Fibroblast of gingiva (primary cell): ENCODE results near the gene ATP6V0A1.
"Not testable (repeated sequence)": the region's sequence is repeated elsewhere in the genome, so short reads cannot be mapped to it uniquely, and the experiment has no call there.

Source experiments
- DNase-seq: peaks from one replicate; pipeline ENCODE4 v3.0.0-alpha.2; 2011; ENCODE audit warnings: low read depth

Gene ATP6V0A1

DNA sequence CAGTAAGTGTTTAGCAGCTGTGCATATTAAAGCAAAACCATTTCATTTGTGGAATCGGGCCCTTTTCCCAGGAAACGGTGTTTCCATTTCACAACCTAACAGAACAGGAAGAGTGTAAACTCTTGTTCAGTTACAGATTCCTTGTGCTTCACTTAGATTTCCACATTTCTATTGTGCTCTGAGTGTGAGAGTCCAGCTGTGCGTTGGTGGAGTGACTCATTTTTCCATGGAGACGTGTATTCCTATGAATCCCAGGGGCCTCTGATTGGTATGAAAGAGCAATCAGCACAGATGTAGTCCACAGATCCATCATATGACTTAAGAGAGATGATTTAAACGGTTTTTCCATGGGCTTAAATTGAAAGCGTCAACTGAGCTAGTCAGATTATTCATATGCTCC, 22.3 kb upstream of the ATP6V0A1 start:
- DNase-seq = peak; percentile 98

- DNase-seq = no peak
Measured at GRCh38 chr17:42438600-42439567, 19.8 kb upstream of the ATP6V0A1 start.

DNA sequence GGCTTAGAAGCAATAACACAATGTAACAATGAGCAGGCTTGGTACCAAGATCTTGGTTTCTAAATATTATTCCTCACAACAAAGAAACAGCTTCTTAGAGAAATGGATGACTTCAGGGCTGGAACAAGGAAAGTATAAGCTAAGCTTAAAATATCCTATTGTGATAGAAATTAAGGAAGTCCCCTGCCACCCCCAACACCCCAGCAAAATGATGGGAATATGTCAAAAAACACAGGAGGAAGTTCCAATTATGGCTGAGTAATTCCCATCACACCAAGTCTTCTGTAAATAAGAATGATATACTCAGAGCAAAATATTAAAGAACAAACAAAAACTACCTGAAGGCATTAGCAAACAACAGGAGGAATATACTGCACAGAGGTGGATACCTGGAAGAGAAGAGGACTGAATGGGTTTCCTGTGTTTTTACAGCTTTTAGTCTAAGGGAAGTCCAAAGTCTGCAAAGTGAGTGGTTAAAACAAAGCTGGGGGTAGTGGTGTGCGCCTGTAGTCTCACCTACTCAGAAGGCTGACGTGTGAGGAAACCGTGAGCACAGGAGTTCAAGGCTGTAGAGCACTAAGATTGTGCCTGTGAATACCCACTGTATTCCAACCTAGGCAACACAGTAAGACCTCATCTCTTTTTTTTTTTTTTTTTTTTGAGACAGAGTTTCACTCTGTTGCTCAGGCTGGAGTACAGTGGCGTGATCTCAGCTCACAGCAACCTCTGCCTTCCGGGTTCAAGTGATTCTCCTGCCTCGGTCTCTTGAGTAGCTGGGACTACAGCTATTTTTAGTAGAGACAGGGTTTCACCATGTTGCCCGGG, 17.1 kb upstream of the ATP6V0A1 start:
- no peak for DNase-seq

GRCh38 chr17:42442196-42442565, 16.5 kb upstream of the ATP6V0A1 start:
- no peak for DNase-seq

- DNase-seq = not testable (repeated sequence)
Measured at GRCh38 chr17:42449176-42449575, 9.5 kb upstream of the ATP6V0A1 start.

GRCh38 chr17:42449838-42450237, 8.8 kb upstream of the ATP6V0A1 start:
- DNase-seq = not testable (repeated sequence)

GRCh38 chr17:42451270-42451669, 7.4 kb upstream of the ATP6V0A1 start:
- not testable (repeated sequence) for DNase-seq

DNA sequence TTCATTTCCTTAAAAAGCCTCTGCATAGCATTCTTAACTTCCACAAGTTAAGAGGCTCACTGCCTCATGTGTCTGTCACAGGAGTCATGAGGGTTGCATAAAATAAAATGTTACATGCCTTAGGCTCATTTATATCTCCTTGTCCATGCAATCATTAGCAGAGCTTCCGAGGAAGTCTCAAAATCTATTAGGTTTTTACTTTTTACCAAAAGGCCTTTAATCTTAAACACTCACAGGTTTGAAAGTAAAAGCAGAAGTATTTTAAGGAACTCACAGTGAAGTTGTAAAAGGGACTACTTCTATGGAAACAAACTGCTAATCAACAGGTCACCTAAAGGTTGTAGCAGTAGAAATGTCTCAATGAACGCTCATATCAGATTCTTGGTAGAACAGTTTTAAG, 5.2 kb upstream of the ATP6V0A1 start:
- no peak for DNase-seq

DNA sequence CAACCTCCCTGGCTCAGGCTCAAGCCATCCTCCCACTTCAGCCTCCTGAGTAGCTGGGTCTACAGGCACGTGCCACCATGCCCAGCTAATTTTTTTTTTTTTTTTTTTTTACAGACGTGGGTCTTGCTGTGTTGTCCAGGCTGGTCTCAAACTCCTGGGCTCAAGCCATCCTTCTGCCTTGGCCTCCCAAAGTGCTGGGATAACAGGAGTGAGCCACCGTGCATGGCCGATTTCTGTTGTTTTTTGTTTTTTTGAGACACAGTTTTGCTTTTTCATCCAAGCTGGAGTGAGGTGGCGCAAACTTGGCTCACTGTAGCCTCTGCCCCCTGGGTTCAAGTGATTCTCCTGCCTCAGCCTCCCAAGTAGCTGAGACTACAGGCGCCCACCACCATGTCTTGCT, 3.7 kb upstream of the ATP6V0A1 start:
- DNase-seq = not testable (repeated sequence)

GRCh38 chr17:42456223-42457106, 2.2 kb upstream of the ATP6V0A1 start:
- DNase-seq = peak; percentile 69

- DNase-seq = no peak
Measured at GRCh38 chr17:42457107-42457792, 1.4 kb upstream of the ATP6V0A1 start.

GRCh38 chr17:42459256-42459800, 650 bp downstream of the ATP6V0A1 start:
- DNase-seq = peak; percentile 44

DNA sequence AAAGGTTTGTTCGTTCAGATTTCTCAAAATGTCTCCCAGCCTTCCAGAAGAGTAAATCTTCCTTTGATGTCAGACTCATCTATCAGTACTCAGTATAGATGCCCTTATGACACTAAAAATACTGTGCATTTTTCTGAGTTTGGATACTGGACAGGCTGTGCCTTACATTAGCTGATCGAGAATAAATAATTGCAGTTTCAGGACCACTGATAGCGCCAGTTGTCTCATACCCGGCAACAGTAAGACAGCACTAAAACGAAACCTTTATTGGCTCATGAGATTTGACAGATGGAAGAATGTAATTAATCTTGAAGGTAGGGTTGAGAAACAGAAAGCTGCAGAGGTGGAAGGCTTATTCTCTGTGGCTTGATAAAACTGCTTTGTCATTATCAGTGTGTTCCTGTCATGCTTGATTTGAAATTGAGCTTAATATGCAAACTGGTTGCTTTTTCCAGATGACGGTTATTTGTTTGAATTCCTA, 1.2 kb downstream of the ATP6V0A1 start:
- DNase-seq = peak; percentile 29

- DNase-seq = no peak
Measured at GRCh38 chr17:42460371-42460770, 1.7 kb downstream of the ATP6V0A1 start.

DNA sequence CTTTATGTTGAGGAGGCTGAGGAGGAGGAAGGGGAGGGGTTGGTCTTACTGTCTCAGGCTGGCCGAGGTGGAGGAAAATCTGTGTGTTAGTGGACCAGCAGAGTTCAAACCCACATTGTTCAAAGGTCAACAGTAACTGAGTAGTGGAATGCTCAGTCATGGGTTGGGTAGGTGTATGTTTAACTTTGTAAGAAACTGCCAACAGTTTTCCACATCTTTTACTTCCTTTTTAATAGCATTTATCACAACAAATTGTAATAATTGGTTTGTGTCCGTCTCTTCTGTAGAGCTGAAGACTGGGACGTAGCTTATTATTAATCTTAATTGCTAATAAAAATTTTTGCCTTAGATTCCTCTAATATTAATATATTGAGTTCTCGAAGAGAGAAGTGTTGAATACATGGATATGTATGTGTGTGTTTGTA, 5.3 kb downstream of the ATP6V0A1 start:
- DNase-seq = no peak

DNA sequence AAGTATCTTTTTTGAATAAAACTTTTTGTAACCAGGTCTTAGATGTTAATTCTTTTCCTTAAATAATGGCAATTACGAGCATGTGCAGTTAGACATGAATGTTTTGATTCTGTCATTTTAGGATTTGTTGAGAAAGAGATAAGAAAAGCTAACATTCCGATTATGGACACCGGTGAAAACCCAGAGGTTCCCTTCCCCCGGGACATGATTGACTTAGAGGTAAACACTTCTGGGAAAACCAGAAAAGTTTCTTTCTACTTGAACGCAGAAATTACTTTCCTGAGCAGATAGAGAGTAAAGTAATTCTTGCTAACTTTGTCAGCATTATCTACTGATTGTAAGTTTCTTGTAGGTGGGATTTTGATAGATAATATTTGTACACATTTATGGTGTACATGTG, 9.2 kb downstream of the ATP6V0A1 start:
- no peak for DNase-seq

GRCh38 chr17:42472709-42473521, 14.2 kb downstream of the ATP6V0A1 start:
- DNase-seq = peak; percentile 87

DNA sequence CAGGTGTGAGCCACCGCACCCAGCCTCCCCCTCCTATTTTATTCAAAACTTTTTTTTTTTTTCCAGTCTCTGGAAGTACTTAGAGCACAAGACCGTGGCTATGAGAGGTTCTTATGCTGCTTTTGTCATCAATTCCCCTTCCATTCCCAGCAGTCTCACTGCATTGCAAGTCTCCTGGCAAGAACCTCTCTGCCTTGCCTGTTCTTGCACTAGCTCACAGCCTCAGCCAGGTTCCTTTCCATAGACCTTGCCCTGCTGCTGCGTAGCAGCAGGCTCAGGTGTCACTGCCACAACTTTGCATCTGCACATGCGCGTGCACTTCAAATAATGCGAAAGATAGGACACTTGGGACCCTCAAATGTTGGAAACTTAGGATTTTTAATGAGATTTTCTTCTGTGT, 15.6 kb downstream of the ATP6V0A1 start:
- DNase-seq = no peak

- DNase-seq = no peak
Measured at GRCh38 chr17:42475121-42475520, 16.4 kb downstream of the ATP6V0A1 start.

- peak; percentile 56 for DNase-seq
Measured at GRCh38 chr17:42475835-42476234, 17.2 kb downstream of the ATP6V0A1 start.
